GM12865 (cell line): ENCODE data around the gene MAML3.

ENCODE experiments used
- DNase-seq: peaks from one replicate; pipeline ENCODE4 v3.0.0; 2010; ENCODE audit warnings: low read depth
- H3K4me3 ChIP-seq: 2 replicates; pipeline ENCODE4 v1.5.1; 2011; ENCODE audit warnings: mild to moderate bottlenecking, low read depth, low read length, control low read depth
- TF ChIP-seq, protein P1 (sequence below): IDR thresholded peaks from 2 replicates; pipeline ENCODE4 v1.5.1; 2011; ENCODE audit warnings: low read length, control low read depth, low read depth, inconsistent platforms; ENCODE audit not compliant: insufficient read depth; ENCODE audit errors: missing control alignments

The MAML3 gene

GRCh38 chr4:140046543-140046942 lies 107.4 kb downstream of the MAML3 start:
- H3K4me3 ChIP-seq = no peak overlapping the region
- DNase-seq = no peak

GRCh38 chr4:140046016-140046415 lies 108.0 kb downstream of the MAML3 start:
- H3K4me3 ChIP-seq = no peak overlapping the region
- no peak for DNase-seq
- TF ChIP-seq, protein P1, sequence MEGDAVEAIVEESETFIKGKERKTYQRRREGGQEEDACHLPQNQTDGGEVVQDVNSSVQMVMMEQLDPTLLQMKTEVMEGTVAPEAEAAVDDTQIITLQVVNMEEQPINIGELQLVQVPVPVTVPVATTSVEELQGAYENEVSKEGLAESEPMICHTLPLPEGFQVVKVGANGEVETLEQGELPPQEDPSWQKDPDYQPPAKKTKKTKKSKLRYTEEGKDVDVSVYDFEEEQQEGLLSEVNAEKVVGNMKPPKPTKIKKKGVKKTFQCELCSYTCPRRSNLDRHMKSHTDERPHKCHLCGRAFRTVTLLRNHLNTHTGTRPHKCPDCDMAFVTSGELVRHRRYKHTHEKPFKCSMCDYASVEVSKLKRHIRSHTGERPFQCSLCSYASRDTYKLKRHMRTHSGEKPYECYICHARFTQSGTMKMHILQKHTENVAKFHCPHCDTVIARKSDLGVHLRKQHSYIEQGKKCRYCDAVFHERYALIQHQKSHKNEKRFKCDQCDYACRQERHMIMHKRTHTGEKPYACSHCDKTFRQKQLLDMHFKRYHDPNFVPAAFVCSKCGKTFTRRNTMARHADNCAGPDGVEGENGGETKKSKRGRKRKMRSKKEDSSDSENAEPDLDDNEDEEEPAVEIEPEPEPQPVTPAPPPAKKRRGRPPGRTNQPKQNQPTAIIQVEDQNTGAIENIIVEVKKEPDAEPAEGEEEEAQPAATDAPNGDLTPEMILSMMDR = no peak

More at GRCh38 chr4:140046543-140046942, 107.4 kb downstream of the MAML3 start:
- TF ChIP-seq, protein P1 = no peak

DNA sequence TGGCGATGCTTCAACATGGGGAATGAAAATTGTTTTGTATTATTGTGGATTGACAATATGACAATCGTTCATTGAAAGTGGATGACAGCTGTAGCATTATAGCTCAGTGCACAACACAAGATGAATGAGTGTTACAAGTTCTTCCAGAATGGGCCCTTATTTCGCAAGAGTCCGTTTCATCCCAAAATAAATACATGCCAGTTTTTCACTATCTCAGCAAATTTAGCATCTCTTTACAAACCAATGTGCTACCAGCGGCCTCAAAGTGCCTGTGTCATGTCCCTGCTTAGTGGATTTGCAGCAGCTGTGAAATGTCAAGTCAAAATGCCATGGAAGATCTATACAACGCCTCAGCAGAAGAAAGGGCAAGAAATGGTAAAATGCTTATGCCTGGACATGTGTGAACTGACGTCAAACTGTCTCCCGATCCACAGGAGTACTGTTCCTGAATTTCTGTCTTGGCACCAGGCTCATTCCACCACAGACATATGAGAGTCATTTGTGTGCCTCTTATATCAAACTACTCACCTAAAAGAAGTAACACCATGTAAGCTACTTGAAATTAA lies 109.6 kb downstream of the MAML3 start:
- H3K4me3 ChIP-seq = no peak overlapping the region
- TF ChIP-seq, protein P1 = no peak
- DNase-seq = no peak

DNA sequence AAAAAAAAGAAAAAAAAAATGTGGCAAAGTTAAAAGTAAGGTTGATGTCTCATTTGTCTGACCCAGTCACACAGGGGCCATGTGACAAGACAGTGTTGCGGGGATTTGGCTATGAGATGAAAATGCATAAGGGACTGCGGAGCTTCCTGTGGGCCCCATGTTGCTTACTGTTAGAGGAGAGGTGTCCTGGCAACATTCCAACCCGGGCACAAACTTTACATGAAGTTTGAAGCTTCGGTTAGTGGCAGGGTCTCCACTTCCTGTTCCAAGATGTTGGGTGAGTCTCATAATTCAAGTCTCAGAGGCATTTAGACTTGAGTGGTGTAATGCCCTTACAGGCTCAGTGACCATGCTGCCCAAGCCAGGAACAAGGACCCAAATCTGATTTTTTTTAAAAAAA lies 111.3 kb downstream of the MAML3 start:
- no peak for DNase-seq
- no peak overlapping the region for H3K4me3 ChIP-seq
- TF ChIP-seq, protein P1 = no peak

GRCh38 chr4:140038031-140038533 lies 115.9 kb downstream of the MAML3 start:
- TF ChIP-seq, protein P1 = no peak
- no peak overlapping the region for H3K4me3 ChIP-seq
- no peak for DNase-seq

- no peak for DNase-seq
- no peak overlapping the region for H3K4me3 ChIP-seq
- TF ChIP-seq, protein P1 = no peak
Observed at GRCh38 chr4:140037353-140038030, 116.5 kb downstream of the MAML3 start.
